Panc1 (cell line): ENCODE results near the gene KDM7A. TPM values are rescaled to one million over a fixed set of nuclear protein-coding genes. Genes with fewer than 3 reads are reported as not detected.

Experiments used
- ATAC-seq: fragments of 200-7000 bp; cut with Tn5 transposase; 2 replicates; pipeline ENCODE4 v1.9.1; 2020; ENCODE audit warnings: mild to moderate bottlenecking, moderate library complexity
- BruUV-seq: library from RNA; stranded (reverse); fragments of 400-500 nt; replicated peaks from 2 replicates; lab custom pipeline; 2021; lab: Mats Ljungman, UMichigan
- CTCF ChIA-PET: fragments of 300-600 bp; sonication (Branson Sonifier 250); formaldehyde crosslinking; loops from one replicate; lab custom pipeline; 2022; ENCODE audit warnings: antibody characterized with exemption; lab: Charles Lee
- POLR2A ChIA-PET: fragments of 300-600 bp; sonication (Branson Sonifier 250); formaldehyde crosslinking; loops from one replicate; lab custom pipeline; 2022; ENCODE audit warnings: antibody characterized with exemption; lab: Charles Lee
- DNase-seq: peaks from one replicate; pipeline ENCODE4 v3.0.0-alpha.2; 2010; ENCODE audit warnings: low read depth, low spot score
- H3K27ac ChIP-seq: 2 replicates; pipeline ENCODE4 v1.5.1; 2011; ENCODE audit warnings: mild to moderate bottlenecking, low read length, inconsistent platforms
- H3K27me3 ChIP-seq: fragments of 200-500 bp; sonication (Bioruptor generic); 2 replicates; pipeline ENCODE4 v1.6.0; 2014; ENCODE audit warnings: low read length, inconsistent platforms; ENCODE audit not compliant: control insufficient read depth, insufficient read depth
- H3K36me3 ChIP-seq: fragments of 200-500 bp; sonication (Bioruptor generic); 2 replicates; pipeline ENCODE4 v1.5.1; 2014; ENCODE audit warnings: inconsistent platforms, mild to moderate bottlenecking, low read length, moderate library complexity; ENCODE audit not compliant: control insufficient read depth, insufficient read depth
- H3K4me1 ChIP-seq: 2 replicates; pipeline ENCODE4 v1.5.1; 2011; ENCODE audit warnings: inconsistent platforms, mild to moderate bottlenecking, low read length, moderate library complexity; ENCODE audit not compliant: control insufficient read depth, insufficient read depth
- H3K4me3 ChIP-seq, 2 experiments: 2 replicates each; pipeline ENCODE4 v1.5.1; 2011 to 2012; ENCODE audit warnings: low read depth in 2 of 2, low read length in 2 of 2, mild to moderate bottlenecking in 2 of 2, inconsistent platforms in 1 of 2, moderate library complexity in 1 of 2
- H3K9me3 ChIP-seq: fragments of 200-500 bp; sonication (Bioruptor generic); 2 replicates; pipeline ENCODE4 v1.5.1; 2014; ENCODE audit warnings: low read depth, mild to moderate bottlenecking, inconsistent platforms, low read length, moderate library complexity; ENCODE audit not compliant: control insufficient read depth, insufficient read depth
- POLR2AphosphoS5 ChIP-seq: IDR thresholded peaks from 2 replicates; pipeline ENCODE4 v1.6.1; 2012; ENCODE audit warnings: mild to moderate bottlenecking, low read depth, low read length, moderate library complexity
- SIN3A ChIP-seq: IDR thresholded peaks from 2 replicates; pipeline ENCODE4 v1.6.1; 2012; ENCODE audit warnings: low read depth, mild to moderate bottlenecking, low read length, moderate library complexity, borderline replicate concordance; ENCODE audit not compliant: insufficient read depth
- TCF7L2 ChIP-seq: IDR thresholded peaks from 2 replicates; pipeline ENCODE4 v1.6.1; 2011; ENCODE audit warnings: mild to moderate bottlenecking, low read depth, low read length, inconsistent platforms
- in situ Hi-C: cut with HindIII; loops from 2 replicates; pipeline ENCODE4 v1.10.0; 2016; ENCODE audit warnings: low sequenced_read_pairs, low pct_unique_long_range_greater_than_20kb
- intact Hi-C: fragments of 100-400 bp; cut with micrococcal nuclease; formaldehyde crosslinking; loops from one replicate; pipeline ENCODE4 v1.10.0; 2022; ENCODE audit not compliant: unreplicated experiment
- total RNA-seq: library from RNA; stranded (reverse); gene quantifications from one replicate; pipeline ENCODE4 v1.2.1, GENCODE V29; 2021; ENCODE audit not compliant: unreplicated experiment
- TF ChIP-seq, protein P1 (sequence below): fragments of 450-650 bp; IDR thresholded peaks from 2 replicates; pipeline ENCODE4 v1.5.1; 2017; ENCODE audit warnings: mild to moderate bottlenecking
- TF ChIP-seq, protein P2 (sequence below), 2 experiments: IDR thresholded peaks; 2 replicates each; pipeline ENCODE4 v1.6.1; 2011 to 2012; ENCODE audit warnings: low read depth in 2 of 2, control low read depth in 1 of 2, low read length in 1 of 2, mild to moderate bottlenecking in 1 of 2, moderate library complexity in 1 of 2; ENCODE audit not compliant: insufficient read depth in 1 of 2

Gene KDM7A
- total RNA-seq, 1 experiment from 2014 or later = 3.6 TPM

DNA sequence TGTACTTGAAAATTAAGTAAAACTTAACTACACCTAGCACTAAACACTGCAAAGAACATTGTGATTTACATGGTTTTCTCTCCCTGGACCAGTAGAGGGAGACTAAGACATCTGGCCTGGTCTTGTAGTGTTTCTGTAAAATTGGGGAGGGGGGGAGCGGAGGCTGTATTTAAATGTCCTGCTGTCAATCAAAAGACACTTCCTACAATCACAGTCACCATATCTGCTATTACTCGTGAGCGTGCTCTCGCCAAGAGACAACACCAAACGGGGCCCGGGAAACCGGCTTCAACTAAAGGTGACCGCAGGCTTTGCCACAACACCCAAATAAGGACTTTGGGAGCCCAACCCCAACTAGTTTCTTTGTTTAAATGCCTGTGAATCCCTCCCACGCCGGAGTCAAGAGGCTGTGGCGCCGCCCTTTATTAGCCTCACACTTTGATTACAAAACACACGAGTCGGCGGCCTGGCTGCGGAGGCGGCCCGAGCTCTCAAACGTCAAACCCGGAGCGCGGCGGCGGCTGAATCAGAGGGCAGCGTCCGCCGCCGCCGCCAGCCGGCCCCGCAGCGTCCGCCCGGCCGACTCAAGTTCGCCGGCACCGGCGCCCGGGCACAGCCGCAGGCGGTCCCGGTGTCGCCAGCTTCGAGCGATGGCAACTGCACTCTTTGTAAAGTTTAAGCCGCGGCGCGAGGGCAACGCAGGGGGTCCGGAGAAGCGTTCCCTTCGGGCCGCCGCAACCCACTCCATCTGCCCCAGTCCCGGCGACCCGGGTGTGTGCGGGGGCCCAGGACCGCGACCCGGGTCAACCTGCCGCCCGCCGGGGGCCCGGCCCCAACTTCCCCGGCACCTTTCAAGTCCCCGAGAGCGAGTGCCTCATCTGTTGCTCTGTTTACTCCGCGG, 1.3 kb downstream of the KDM7A start:
- ATAC-seq = peak; percentile 71

DNA sequence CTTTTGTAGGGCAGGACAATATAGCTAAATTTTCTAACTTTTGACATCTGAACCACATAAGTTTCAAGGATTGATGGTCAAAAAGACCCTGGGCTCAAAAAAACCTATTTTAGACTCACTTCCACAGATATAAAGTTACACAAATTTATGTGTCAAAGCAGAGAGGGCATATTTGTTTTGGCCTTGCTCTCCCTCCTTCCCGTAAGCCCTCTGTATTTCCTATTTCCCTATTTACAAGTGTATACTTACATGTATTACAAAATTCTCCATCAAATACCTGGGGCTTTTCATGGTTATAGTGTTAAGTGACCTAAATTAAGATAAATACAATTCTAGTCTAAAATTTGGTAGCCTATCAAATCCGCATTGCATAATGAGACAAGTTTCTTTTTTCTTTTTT, 2.6 kb downstream of the KDM7A start:
- no peak overlapping the region for H3K27ac ChIP-seq
- intact Hi-C loops (loop anchor here (2.0 kb wide), 1 partner anchor 153 kb away; no protein-coding TSS in a partner anchor), in situ Hi-C loops (no loop called here)
- ChIA-PET POLR2A (no interaction called here), CTCF (no interaction called here)
- H3K4me3 ChIP-seq = no peak overlapping the region
- no peaks in the 10 kb centered on the region for H3K36me3 ChIP-seq
- DNase-seq (no peak), ATAC-seq (no peak)
- no peaks in the 10 kb centered on the region for H3K27me3 ChIP-seq
- BruUV-seq = no TSS peak
- H3K4me1 ChIP-seq = peaks cover 13% of the 10 kb centered on the region
- H3K9me3 ChIP-seq = no peaks in the 10 kb centered on the region
- TF ChIP-seq, protein P1, sequence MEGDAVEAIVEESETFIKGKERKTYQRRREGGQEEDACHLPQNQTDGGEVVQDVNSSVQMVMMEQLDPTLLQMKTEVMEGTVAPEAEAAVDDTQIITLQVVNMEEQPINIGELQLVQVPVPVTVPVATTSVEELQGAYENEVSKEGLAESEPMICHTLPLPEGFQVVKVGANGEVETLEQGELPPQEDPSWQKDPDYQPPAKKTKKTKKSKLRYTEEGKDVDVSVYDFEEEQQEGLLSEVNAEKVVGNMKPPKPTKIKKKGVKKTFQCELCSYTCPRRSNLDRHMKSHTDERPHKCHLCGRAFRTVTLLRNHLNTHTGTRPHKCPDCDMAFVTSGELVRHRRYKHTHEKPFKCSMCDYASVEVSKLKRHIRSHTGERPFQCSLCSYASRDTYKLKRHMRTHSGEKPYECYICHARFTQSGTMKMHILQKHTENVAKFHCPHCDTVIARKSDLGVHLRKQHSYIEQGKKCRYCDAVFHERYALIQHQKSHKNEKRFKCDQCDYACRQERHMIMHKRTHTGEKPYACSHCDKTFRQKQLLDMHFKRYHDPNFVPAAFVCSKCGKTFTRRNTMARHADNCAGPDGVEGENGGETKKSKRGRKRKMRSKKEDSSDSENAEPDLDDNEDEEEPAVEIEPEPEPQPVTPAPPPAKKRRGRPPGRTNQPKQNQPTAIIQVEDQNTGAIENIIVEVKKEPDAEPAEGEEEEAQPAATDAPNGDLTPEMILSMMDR = no peak
- TF ChIP-seq POLR2AphosphoS5 (no peak), TCF7L2 (no peak)

More for the DNA sequence above, 1.3 kb downstream of the KDM7A start:
- no TSS peak for BruUV-seq
- DNase-seq = peak; percentile 93
- intact Hi-C loops = loop anchor here (2.0 kb wide), 1 partner anchor 151 kb away; no protein-coding TSS in a partner anchor
- no peaks in the 10 kb centered on the region for H3K27me3 ChIP-seq
- CTCF ChIA-PET = interaction anchor here (0.8 to 1.0 kb wide), 2 partner anchors 17 to 150 kb away, joined by 3 to 4 read pairs; no protein-coding TSS in a partner anchor
- H3K9me3 ChIP-seq = no peaks in the 10 kb centered on the region
- no peaks in the 10 kb centered on the region for H3K36me3 ChIP-seq
- POLR2A ChIA-PET = interaction anchor here (0.6 to 0.8 kb wide), 3 partner anchors 15 to 56 kb away, joined by 3 to 4 read pairs (median 4); no protein-coding TSS in a partner anchor
- H3K27ac ChIP-seq = peak overlapping the region; percentile 45; the same call in 1 of the 2 replicates
- peak overlapping the region; percentile 81 to 83 for H3K4me3 ChIP-seq
- peaks cover 10% of the 10 kb centered on the region for H3K4me1 ChIP-seq
- TF ChIP-seq, protein P1 = peak; percentile 87
- TF ChIP-seq POLR2AphosphoS5 (0 out of 2 replicates have a peak, but pooled peaks have one; percentile 26), SIN3A (peak; percentile 71), TCF7L2 (peak; percentile 88)
- TF ChIP-seq, protein P2, sequence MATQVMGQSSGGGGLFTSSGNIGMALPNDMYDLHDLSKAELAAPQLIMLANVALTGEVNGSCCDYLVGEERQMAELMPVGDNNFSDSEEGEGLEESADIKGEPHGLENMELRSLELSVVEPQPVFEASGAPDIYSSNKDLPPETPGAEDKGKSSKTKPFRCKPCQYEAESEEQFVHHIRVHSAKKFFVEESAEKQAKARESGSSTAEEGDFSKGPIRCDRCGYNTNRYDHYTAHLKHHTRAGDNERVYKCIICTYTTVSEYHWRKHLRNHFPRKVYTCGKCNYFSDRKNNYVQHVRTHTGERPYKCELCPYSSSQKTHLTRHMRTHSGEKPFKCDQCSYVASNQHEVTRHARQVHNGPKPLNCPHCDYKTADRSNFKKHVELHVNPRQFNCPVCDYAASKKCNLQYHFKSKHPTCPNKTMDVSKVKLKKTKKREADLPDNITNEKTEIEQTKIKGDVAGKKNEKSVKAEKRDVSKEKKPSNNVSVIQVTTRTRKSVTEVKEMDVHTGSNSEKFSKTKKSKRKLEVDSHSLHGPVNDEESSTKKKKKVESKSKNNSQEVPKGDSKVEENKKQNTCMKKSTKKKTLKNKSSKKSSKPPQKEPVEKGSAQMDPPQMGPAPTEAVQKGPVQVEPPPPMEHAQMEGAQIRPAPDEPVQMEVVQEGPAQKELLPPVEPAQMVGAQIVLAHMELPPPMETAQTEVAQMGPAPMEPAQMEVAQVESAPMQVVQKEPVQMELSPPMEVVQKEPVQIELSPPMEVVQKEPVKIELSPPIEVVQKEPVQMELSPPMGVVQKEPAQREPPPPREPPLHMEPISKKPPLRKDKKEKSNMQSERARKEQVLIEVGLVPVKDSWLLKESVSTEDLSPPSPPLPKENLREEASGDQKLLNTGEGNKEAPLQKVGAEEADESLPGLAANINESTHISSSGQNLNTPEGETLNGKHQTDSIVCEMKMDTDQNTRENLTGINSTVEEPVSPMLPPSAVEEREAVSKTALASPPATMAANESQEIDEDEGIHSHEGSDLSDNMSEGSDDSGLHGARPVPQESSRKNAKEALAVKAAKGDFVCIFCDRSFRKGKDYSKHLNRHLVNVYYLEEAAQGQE (IDR thresholded peaks at IDR 0.05; ENCODE audit: insufficient read depth in 1 of 2, low read depth in 2 of 2, low read length in 1 of 2) = no peak
- in situ Hi-C loops = no loop called here
